Forelimb muscle (tissue), 1 donor: ENCODE measurements around the gene SCN3A. TPM values are rescaled to one million over a fixed set of nuclear protein-coding genes. Genes with fewer than 3 reads are reported as not detected.

Source experiments
- DNase-seq: peaks from one replicate; pipeline ENCODE4 v3.0.0-alpha.2; 2013; ENCODE audit warnings: low read depth
- polyA plus RNA-seq: library from polyadenylated mRNA; unstranded; fragments of 120-200 nt; gene quantifications from one replicate; pipeline ENCODE4 v1.2.1, GENCODE V29; 2013; ENCODE audit not compliant: insufficient read length

The SCN3A gene
- polyA plus RNA-seq, 1 donor, result 0.53 TPM

DNA sequence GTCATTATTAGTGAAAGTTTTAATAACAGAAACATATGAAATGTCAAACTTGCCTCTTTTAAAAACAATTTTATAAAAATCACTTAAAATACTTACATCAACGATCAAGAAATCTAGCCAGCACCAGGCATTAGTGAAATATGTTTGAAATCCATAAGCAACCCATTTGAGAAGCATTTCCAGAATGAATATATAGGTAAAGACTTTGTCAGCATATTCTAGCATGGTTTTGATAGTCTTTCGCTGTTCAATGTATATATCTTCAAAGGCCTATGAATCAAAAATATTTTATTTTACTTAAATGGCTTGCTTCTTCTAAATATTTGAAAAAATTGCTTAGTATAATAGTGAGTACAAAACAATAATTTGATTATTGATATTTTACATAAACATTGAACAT lies 91.1 kb downstream of the SCN3A start:
- no peak for DNase-seq

DNA sequence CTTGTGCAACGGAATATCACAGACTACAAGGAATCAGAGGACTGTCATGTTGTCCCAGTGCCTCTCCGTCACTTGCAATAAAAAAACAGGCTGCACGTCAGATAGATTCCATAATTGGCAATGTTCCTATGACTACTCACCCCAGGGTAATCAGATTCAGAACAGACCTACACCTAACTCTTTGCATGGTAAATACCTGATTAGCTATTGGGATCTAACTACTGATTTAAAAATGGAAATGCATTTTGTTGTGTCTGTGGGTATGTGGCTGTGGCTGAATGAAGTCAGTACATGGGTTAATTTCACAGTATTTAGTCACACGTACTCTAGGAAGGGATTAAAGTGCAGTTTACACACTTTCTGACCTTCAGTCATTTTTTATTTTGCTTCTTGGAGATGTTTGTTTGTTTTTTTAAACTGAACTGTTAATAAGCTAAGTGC lies 91.7 kb downstream of the SCN3A start:
- DNase-seq, result no peak

DNA sequence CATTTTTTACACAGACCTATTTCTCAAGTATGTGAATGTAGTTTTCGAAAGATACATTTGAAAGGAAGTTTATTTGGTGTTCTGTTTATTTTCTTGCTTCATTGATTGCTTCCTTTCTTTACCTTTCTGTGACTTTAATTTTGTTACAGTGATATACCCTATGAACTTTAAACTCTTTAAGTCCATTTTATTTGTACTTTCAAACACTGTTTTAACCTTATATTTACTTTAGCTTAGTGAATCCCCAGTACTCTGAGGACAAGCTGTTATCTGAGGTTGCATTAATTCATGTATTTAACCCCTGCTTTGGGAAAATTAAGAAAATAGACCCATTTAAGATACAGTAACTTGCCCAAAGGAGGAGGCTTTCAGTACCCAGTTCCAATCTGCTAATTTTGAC lies 93.5 kb downstream of the SCN3A start:
- no peak for DNase-seq

- DNase-seq, result no peak
Measured at GRCh38 chr2:165109915-165110314, 93.9 kb downstream of the SCN3A start.

DNA sequence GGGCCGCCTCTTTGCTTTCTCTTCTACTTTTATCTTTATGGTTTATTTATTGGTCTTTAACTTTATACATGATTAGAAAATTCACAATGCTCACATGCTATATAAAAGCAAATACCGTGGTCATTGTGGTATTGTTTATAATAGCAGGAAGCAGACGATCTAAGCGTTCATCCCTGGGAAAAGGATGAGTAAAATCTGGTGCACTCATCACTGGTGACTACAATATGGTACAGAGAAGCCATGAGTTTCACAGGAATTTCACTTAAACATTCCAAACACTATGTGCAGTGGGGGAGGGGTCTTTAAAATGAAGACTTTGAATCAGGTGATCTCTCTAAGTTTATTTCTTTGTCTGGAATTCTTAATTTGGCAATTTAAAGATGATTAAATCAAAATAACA lies 97.9 kb downstream of the SCN3A start:
- no peak for DNase-seq

DNA sequence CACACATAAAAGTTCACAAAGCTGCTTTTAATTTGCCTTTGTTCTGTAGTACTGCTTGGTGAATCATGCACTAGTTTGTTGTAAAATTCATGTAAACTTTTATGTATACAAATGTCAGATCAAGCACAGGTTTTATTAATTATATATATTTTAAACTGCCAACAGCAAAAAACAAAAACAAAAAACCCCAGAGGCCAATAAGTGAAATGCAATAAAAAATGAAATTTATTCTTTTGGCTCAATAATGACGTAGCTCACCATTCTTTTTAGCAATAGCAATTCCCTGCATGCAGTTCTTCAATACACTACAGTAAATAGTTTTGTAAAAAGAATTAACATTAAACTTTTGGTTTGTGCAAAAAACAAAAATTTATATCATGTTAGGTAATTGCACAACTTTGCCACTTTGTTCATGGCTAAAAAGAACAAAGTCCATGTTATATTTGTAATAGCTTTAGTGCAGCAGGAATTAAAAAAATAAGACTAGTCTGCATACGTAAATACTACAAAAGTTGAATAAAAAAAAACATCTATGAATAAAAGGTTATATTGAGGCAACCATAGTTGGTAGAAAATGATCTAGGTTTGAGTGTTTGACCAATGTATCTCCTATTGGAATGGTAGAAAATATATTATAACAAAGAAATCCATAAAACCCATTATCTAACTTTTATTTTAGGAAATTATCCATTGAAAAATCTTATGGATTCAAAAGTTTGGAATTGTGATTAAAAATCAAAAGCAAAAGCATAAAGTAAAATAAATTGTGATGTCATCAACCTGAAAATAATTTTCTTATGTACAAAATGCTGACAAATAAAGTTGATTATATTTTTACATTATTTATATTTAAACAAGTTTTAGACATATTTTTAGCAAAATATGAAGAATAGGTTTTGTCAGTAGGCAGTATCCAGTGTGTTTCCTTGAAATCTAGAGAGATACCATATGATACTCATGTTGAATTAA lies 115.6 kb downstream of the SCN3A start:
- no peak for DNase-seq

DNA sequence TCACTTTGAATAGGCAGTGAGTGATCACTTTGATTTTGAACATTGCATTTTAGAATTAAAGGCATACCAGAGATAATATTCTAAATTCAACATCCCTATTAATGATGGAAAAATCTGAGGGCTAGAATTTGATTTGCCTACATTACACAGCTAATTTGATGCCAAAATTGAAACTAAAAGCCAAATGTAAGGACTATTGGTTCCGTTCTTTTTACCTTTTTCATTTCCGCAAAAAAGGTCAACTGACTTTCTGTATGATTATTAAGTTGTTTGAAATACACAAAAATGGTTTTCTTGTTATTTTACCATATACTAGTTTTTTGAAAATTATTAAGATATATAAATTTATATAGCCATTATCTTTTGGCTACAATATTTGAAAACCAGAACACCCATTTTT lies 117.5 kb downstream of the SCN3A start:
- no peak for DNase-seq

- no peak for DNase-seq
Measured at GRCh38 chr2:165083326-165083725, 120.5 kb downstream of the SCN3A start.

DNA sequence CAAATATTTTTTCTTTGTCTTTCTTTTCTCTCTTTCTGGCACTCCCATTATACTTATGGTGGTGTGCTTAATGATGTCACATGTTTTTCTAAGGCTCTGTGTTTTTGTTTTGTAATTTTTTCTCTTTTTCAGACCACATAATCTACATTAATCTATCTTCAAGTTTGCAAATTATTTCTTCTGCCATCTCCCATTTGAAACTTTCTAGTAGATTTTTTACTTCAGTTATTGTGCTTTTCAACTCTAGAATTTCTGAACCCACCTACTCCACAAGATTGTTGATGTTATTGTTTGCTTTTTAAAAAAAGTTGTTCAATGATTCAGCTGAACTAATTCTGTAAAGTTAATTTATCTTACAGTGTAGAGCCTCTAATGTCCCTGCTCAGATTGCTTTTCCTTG lies 121.4 kb downstream of the SCN3A start:
- no peak for DNase-seq

DNA sequence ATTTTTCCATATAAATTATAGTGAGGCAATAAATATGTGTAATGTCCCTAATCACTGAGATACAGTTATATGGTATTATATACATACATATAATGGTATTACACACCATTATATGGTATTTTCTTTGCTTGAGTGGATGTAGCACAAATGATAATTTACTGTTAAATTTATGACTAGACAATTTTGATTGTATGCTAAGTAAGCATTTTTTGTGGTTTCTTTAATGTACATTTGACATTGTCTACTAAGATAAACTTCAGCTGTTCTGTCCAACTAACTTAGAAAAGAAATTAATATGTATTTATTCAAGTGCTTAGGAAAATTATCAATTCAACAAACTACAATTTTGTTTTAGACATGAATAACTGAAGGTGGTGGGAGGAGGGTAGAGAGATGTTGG lies 122.6 kb downstream of the SCN3A start:
- no peak for DNase-seq

GRCh38 chr2:165079432-165079831 lies 124.4 kb downstream of the SCN3A start:
- no peak for DNase-seq

DNA sequence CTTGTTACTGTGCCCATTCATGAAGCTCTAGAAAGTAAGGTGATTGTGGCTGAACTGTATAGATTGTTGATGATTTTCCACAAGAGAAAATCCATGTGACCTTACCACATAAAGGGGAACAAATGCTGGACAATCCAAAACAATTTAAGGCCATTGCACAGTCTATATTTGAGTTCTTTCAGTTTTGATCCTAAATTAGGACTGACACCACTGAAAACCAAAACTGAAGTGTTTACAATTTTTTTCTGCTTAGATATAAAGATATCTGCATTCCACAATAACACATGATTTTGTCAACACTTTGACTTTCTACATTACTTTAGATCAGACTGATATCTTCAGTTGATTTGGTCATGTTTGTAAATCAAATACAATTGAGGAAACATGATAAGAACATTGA lies 124.9 kb downstream of the SCN3A start:
- no peak for DNase-seq

DNA sequence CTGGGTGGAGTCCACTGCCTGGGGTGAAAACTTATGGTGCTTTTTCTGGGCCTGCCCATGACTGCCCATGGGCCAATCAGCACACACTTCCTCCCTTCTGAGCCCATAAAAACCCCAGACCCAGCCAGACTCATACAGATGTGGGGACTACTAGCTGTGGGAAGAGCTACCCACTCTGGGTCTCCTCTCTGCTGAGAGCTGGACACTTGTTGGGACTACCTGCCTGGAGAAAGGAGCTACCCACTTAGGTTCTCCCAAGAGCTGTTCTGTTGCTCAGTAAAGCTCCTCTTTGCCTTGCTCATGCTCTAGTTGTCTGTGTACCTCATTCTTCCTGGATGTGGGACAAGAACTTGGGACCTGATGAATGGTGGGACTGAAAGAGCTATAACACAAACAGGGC lies 129.0 kb downstream of the SCN3A start:
- no peak for DNase-seq

GRCh38 chr2:165074323-165074722 lies 129.5 kb downstream of the SCN3A start:
- DNase-seq, result no peak

DNA sequence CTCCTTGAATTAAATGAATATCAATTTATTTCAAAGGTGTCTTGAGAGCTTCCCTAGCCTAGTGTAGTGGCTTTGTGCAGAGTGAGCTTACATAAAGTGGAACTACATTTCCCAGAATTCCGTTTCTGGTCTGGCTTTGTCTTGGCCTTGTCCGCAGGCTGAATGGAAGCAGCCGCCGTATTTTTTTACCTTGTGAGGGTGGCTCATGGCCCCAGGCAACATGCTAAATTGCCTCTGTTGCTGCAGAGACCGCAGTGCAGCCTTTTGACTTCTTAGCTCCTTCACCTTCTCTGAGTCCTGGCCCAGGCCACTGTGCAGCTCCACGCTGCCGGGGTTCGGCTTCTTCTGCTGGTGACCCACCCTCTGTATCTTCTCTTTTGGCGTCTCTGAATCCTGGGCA lies 133.8 kb downstream of the SCN3A start:
- no peak for DNase-seq

DNA sequence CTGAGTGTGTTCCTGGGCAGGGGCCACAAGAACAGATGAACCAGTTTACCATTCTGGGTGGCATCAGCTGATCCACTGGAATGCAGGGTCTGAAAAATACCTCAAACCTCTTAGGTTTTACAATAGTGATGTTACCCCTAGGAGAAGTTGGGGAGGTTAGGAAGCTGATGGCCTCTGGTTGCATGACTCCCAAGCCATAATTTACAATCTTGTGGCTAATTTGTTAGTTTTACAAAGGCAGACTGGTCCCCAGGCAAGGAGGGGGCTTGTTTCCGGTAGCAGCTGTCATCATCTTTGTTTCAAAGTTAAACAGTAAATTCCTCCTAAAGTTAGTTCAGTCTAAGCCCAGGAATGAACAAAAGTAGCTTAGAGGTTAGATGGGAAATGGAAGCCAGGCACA lies 134.7 kb downstream of the SCN3A start:
- DNase-seq, result no peak

GRCh38 chr2:165068487-165068757 lies 135.4 kb downstream of the SCN3A start:
- DNase-seq, result no peak

GRCh38 chr2:165067643-165068486 lies 136.0 kb downstream of the SCN3A start:
- DNase-seq, result peak; percentile 50

DNA sequence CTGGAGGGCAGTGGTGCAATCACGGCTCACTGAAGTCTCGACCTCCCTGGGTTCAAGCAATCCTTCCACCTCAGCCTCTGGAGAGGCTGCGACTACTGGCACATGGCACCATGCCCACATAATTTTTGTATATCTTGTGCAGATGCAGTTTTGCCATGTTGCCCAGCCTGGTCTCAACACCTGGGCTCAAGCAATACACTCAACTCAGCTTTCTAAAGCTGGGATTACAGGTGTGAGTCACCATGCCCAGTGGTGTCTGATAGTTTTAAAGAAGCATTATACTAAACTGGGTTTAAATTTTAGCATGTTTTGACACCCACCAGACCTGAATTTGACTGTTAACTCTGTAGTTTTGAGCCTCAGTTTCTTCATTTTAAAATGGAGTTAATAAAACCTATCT lies 139.1 kb downstream of the SCN3A start:
- DNase-seq, result no peak

DNA sequence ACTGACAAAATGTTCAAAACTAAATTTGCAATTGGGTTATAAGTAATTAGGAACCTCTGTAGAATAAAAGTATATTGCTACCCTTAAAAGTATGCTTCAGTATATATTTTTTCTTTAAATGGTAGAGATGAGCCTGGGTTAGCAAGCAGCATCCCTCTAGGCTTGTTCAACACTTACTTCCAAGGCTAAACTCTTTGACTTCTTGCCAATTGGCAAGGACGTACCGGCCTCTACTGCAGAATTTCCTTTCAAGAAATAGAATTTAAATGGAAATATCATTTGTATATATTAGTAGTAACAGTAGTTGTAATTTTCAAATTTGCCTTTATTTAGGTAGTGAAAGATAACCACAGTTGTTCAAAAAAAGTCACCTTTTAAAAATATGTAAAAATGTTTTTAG lies 143.4 kb downstream of the SCN3A start:
- DNase-seq, result no peak

GRCh38 chr2:165058476-165059265 lies 145.2 kb downstream of the SCN3A start:
- DNase-seq, result no peak

DNA sequence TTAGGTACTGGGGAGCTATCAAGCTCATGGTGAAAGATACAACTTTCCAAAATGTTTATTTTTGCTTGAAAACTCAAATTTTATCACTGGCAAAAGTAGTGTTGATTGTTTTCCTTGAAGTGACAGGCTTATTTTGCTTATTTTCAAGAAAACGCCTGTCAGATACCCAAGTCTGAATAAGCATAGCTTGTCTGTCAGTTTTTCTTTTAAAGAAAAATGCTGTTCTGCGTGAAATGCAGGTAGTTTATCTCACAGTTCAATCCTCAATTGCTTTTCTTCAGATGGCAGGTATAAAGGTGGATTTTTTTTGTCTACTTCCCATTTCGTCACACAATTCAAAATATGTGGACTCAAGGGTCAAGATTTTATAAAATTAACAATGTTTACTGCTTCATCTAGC lies 145.9 kb downstream of the SCN3A start:
- DNase-seq, result no peak
